ENCODE data around the gene LSAMP. TPM values are rescaled to one million over a fixed set of nuclear protein-coding genes. Genes with fewer than 3 reads are reported as not detected.

Gene LSAMP
- total RNA-seq, 1 donor from 2014 or later: 0.11 TPM

DNA sequence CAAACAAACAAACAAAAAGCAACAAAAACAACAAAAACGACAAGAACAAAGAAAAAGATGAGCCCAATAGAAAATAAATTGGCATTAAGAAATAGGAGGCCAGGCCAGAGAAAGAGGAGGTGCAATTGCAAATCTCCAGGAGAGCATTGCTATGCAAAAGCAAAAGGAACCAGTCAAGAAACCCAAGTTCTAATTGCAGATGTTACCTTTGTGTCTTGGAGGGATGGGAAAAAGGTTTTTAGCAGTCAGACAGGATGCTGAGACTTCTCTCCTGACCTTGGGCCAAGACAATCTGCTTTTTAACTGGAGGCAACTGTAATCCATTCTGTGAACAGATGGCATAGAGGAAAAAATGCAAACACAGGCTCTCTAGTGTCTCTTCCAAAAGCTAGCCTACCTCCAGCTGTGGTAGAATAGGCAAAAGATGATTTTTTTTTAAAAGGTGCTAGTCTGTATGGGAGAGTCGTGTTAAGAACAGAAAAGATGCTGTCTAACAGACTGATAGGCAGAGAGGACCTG is 56.4 kb downstream of the LSAMP start:
- Histone ChIP-seq H3K9me3 (no peaks in the 10 kb centered on the region), H3K4me1 (no peaks in the 10 kb centered on the region), H3K27ac (no peak overlapping the region), H3K36me3 (no peaks in the 10 kb centered on the region), H3K4me3 (no peak overlapping the region), H3K27me3 (no peaks in the 10 kb centered on the region)
- intact Hi-C loops (cut with DNase I): no loop called here
- DNase-seq (ENCODE audit: low spot score in 2 of 2): no peak
- TF ChIP-seq, protein P1, sequence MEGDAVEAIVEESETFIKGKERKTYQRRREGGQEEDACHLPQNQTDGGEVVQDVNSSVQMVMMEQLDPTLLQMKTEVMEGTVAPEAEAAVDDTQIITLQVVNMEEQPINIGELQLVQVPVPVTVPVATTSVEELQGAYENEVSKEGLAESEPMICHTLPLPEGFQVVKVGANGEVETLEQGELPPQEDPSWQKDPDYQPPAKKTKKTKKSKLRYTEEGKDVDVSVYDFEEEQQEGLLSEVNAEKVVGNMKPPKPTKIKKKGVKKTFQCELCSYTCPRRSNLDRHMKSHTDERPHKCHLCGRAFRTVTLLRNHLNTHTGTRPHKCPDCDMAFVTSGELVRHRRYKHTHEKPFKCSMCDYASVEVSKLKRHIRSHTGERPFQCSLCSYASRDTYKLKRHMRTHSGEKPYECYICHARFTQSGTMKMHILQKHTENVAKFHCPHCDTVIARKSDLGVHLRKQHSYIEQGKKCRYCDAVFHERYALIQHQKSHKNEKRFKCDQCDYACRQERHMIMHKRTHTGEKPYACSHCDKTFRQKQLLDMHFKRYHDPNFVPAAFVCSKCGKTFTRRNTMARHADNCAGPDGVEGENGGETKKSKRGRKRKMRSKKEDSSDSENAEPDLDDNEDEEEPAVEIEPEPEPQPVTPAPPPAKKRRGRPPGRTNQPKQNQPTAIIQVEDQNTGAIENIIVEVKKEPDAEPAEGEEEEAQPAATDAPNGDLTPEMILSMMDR (IDR thresholded peaks at IDR 0.05): no peak

DNA sequence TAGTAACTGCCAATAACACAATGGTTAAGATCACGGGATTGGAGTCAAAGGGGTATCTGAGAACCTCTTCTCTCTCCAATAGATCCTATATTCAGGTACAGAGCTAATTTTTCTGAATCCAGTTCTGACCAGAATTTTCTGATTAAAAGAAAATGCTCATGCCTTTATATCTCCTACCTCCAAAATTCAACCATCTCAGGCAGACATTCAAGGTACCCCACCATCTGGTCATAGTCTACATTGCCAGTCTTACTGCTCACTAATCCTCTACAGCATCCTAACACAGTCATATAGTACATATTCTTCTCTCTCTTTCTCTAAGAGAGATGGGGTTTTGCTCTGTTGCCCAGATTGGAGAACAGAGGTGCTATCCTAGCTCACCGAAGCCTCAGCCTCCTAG is 59.1 kb downstream of the LSAMP start:
- TF ChIP-seq, protein P1 (IDR thresholded peaks at IDR 0.05): no peak
- Histone ChIP-seq H3K4me3 (no peak overlapping the region), H3K27ac (no peak overlapping the region), H3K4me1 (no peaks in the 10 kb centered on the region), H3K36me3 (no peaks in the 10 kb centered on the region), H3K9me3 (no peaks in the 10 kb centered on the region), H3K27me3 (no peaks in the 10 kb centered on the region)
- no peak for DNase-seq (ENCODE audit: low spot score in 2 of 2)
- intact Hi-C loops (cut with DNase I): no loop called here

DNA sequence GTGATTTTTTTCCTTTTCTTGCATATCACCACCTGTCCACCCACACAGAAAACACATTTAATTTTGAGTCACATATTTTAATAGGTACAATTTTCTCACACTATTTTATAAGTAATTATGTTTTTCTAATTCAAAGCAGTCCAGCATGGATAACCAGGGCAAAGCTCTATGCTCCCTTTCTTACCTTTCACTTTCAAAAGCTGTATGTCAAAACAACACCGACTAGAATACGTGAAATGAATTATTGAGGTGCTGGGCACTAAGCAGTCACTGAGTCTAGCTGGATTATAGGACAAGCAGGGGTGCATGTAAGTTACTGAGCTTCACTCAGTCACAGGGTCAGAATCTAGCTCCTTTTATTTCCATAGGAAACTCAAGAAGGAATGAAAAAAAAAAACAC is 60.6 kb downstream of the LSAMP start:
- H3K27ac ChIP-seq: no peak overlapping the region
- H3K4me3 ChIP-seq: no peak overlapping the region
- no peaks in the 10 kb centered on the region for H3K36me3 ChIP-seq
- TF ChIP-seq, protein P1 (IDR thresholded peaks at IDR 0.05): no peak
- no peaks in the 10 kb centered on the region for H3K27me3 ChIP-seq
- DNase-seq (ENCODE audit: low spot score in 2 of 2): no peak
- H3K4me1 ChIP-seq: no peaks in the 10 kb centered on the region
- intact Hi-C loops (cut with DNase I): no loop called here
- H3K9me3 ChIP-seq: no peaks in the 10 kb centered on the region

DNA sequence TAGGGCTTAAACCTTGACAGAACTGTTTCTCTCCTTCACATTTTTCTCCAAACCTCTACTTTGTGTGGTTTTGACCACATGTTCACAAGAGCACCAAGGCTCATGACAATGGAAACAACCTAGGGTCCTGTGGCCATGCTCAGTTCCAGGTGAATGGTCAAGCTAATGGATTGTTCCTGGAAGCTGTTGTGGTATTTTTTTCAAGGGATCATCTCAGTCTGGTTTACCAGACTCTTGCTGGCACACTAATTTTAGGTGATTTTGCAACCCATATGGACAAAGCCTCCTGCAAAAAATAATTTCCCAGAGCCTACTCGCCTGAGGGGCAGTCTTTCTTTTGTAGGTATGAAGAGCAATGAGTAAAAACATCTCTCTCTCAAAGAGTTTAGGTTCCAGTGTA is 67.2 kb downstream of the LSAMP start:
- no peaks in the 10 kb centered on the region for H3K36me3 ChIP-seq
- H3K27ac ChIP-seq: no peak overlapping the region
- intact Hi-C loops (cut with DNase I): no loop called here
- no peak for DNase-seq (ENCODE audit: low spot score in 2 of 2)
- H3K9me3 ChIP-seq: no peaks in the 10 kb centered on the region
- no peaks in the 10 kb centered on the region for H3K4me1 ChIP-seq
- TF ChIP-seq, protein P1 (IDR thresholded peaks at IDR 0.05): no peak
- H3K27me3 ChIP-seq: no peaks in the 10 kb centered on the region
- H3K4me3 ChIP-seq: no peak overlapping the region

DNA sequence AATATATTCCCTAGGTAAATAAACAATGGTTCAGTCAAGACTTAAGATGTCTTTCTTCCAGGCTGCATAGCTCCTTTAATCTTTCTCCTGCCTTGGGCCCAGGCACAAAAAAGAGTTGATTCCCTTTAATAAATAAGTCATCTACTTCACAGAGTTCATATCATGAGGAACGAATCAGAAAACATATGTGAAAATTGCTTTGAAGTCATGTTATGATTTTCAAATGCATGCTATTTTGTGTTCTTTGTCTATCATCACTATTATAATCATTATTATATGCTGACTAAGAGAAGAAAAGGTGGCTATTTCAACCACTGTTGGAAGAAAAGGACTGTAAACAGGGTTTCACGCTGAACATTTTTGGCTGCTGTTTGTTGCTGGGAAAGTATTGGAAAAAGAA is 70.4 kb downstream of the LSAMP start:
- Histone ChIP-seq H3K27ac (no peak overlapping the region), H3K36me3 (no peaks in the 10 kb centered on the region), H3K4me3 (no peak overlapping the region), H3K9me3 (no peaks in the 10 kb centered on the region), H3K27me3 (no peaks in the 10 kb centered on the region), H3K4me1 (no peaks in the 10 kb centered on the region)
- no peak for DNase-seq (ENCODE audit: low spot score in 2 of 2)
- intact Hi-C loops (cut with DNase I): no loop called here
- TF ChIP-seq, protein P1 (IDR thresholded peaks at IDR 0.05): no peak

Measured in ascending aorta (tissue), 2 donors.